Right kidney (tissue), 9 donors: ENCODE data around the gene TIMM23.
"Not testable (repeated sequence)": the region's sequence is repeated elsewhere in the genome, so short reads cannot be mapped to it uniquely, and the experiment has no call there.

ENCODE experiments used
- DNase-seq: peaks from one replicate; pipeline ENCODE4 v3.0.0-alpha.2; 2016
- long read RNA-seq, 8 donors: transcript quantifications; one replicate each; lab custom pipeline, GENCODE V29; 2026

TIMM23 gene, protein sequence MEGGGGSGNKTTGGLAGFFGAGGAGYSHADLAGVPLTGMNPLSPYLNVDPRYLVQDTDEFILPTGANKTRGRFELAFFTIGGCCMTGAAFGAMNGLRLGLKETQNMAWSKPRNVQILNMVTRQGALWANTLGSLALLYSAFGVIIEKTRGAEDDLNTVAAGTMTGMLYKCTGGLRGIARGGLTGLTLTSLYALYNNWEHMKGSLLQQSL
- long read RNA-seq, donor 1, transcript TIMM23-201 (7 exons, 1,222 nt), result major isoform, 37 of 37 reads
- long read RNA-seq, donor 1, partial matches to known transcripts, result 0 of 37 reads
- long read RNA-seq, donor 1, other reads (novel, unspliced or antisense), result 0 of 37 reads
- long read RNA-seq, donor 2, transcript TIMM23-201 (7 exons, 1,222 nt), result major isoform, 15 of 361 reads
- long read RNA-seq, donor 2, partial matches to known transcripts, result 304 of 361 reads
- long read RNA-seq, donor 2, other reads (novel, unspliced or antisense), result 42 of 361 reads
- long read RNA-seq, donor 3, transcript TIMM23-201 (7 exons, 1,222 nt), result major isoform, 16 of 16 reads
- long read RNA-seq, donor 3, partial matches to known transcripts, result 0 of 16 reads
- long read RNA-seq, donor 3, other reads (novel, unspliced or antisense), result 0 of 16 reads
- long read RNA-seq, donor 4, transcript TIMM23-201 (7 exons, 1,222 nt), result major isoform, 26 of 153 reads
- long read RNA-seq, donor 4, partial matches to known transcripts, result 88 of 153 reads
- long read RNA-seq, donor 4, other reads (novel, unspliced or antisense), result 39 of 153 reads
- long read RNA-seq, donor 5, transcript TIMM23-201 (7 exons, 1,222 nt), result major isoform, 39 of 39 reads
- long read RNA-seq, donor 5, partial matches to known transcripts, result 0 of 39 reads
- long read RNA-seq, donor 5, other reads (novel, unspliced or antisense), result 0 of 39 reads
- long read RNA-seq, donor 6, transcript TIMM23-201 (7 exons, 1,222 nt), result major isoform, 18 of 24 reads
- long read RNA-seq, donor 6, partial matches to known transcripts, result 6 of 24 reads
- long read RNA-seq, donor 6, other reads (novel, unspliced or antisense), result 0 of 24 reads
- long read RNA-seq, donor 7, transcript TIMM23-201 (7 exons, 1,222 nt), result major isoform, 28 of 202 reads
- long read RNA-seq, donor 7, partial matches to known transcripts, result 149 of 202 reads
- long read RNA-seq, donor 7, other reads (novel, unspliced or antisense), result 25 of 202 reads
- long read RNA-seq, donor 8, transcript TIMM23-201 (7 exons, 1,222 nt), result major isoform, 34 of 165 reads
- long read RNA-seq, donor 8, partial matches to known transcripts, result 109 of 165 reads
- long read RNA-seq, donor 8, other reads (novel, unspliced or antisense), result 22 of 165 reads

GRCh38 chr10:45972106-45972812 is at the start of gene TIMM23:
TSS of gene TIMM23 (plus strand) at chr10:45972489. CDS start at chr10:45972625, 136 bp downstream.
- peak; percentile 80 for DNase-seq

DNA sequence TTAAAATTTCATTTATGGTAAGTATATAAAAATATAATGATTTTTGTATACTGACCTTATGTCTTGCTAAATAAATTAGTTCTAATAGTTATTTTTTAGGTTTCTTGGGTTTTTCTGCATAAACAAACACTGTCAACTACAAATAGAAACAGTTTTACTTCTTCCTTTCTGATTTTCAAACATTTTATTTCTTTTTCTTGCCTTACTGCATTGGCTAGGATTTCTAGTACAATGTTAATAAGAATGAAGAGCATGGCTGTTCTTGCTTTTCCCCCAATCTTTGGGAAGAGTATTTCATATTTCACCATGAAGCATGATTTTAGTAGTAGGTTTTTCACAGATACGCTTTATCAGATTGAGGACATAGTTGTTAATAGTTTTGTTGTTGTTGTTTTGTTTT is 45.5 kb upstream of the TIMM23 start:
- not testable (repeated sequence) for DNase-seq

DNA sequence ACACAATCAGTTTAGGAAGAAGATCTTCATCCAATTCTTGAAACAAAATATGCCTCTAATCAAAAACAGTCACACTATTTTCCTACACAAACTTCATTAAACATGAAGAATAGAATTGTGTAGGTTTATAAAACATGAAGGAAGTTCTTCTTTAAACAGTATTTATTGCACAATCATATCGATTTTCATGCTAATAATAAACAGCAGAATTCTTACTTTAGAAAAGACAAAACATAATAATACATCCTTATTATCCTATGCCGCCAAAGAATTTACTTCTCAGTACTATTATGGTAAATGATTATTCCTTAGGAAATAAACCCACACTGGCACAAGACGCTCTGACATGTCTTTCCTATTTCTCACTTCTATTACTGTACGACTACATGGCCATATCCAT is 41.0 kb upstream of the TIMM23 start:
- DNase-seq, result not testable (repeated sequence)

DNA sequence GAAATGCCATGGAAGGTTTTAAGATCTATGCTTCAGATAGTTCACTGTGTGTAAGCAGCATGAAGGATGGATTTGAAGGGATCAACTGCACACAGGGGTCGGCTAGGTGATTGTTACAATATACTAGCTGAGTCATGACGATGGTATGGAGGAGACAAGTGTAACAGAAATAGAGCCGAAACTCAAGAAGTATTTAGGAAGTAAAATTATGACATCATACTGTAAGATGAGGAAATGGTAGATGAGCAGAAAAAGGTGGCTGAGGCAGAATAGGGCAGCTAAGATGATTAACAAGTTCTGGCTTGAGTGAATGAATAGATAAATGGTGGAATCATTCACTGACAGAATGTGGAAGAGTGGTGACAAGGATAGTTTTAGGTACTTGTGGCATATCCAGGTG is 37.5 kb upstream of the TIMM23 start:
- DNase-seq, result not testable (repeated sequence)

GRCh38 chr10:45939176-45939697 is 33.1 kb upstream of the TIMM23 start:
- not testable (repeated sequence) for DNase-seq

- not testable (repeated sequence) for DNase-seq
These were observed 31.1 kb upstream of the TIMM23 start for GRCh38 chr10:45941196-45941595.

DNA sequence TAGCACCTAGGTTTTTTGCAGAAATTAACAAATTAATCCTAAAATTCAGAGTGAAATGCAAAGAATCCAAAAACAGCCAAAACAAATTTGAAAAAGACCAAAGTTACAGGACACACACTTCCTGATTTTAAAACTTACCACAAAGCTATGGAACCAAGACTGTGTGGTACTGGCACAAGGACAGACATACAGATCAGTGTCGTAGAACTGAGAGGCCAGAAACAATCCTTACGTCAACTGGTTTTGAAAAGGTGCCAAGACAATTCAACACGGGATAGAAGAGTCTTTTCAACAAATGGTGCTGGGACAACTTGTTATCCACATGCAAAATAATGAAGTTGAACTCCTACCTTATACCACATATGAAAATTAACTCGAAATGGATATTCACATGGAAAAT is 26.8 kb upstream of the TIMM23 start:
- not testable (repeated sequence) for DNase-seq

GRCh38 chr10:45947363-45947762 is 24.9 kb upstream of the TIMM23 start:
- not testable (repeated sequence) for DNase-seq

GRCh38 chr10:45948801-45949200 is 23.5 kb upstream of the TIMM23 start:
- DNase-seq, result not testable (repeated sequence)

DNA sequence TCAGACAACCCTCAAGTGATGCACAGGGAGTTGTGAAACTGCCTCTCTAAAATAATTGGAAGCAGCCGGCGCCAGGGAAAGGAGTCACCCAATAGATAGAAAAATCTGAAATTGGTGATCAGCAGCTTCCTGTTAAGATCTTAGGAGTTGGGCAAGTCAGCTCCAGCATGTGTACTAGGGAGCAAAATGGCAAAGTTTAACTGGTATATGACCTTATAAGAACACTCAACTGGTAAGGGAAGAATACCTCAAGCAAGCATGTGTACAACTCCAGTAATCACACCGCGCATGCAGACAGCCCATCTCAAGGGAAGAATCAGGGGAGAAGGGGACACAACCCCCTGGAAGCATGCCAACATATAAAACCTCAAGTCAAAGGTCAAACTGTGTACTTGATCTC is 17.9 kb upstream of the TIMM23 start:
- DNase-seq, result not testable (repeated sequence)

GRCh38 chr10:45956634-45957033 is 15.7 kb upstream of the TIMM23 start:
- DNase-seq, result not testable (repeated sequence)

GRCh38 chr10:45957928-45958327 is 14.4 kb upstream of the TIMM23 start:
- not testable (repeated sequence) for DNase-seq

- not testable (repeated sequence) for DNase-seq
These were observed 9.4 kb upstream of the TIMM23 start for GRCh38 chr10:45962686-45963452.

- DNase-seq, result not testable (repeated sequence)
These were observed 1.3 kb upstream of the TIMM23 start for GRCh38 chr10:45971019-45971418.

GRCh38 chr10:45971742-45972105 is 565 bp upstream of the TIMM23 start:
- DNase-seq, result not testable (repeated sequence)

DNA sequence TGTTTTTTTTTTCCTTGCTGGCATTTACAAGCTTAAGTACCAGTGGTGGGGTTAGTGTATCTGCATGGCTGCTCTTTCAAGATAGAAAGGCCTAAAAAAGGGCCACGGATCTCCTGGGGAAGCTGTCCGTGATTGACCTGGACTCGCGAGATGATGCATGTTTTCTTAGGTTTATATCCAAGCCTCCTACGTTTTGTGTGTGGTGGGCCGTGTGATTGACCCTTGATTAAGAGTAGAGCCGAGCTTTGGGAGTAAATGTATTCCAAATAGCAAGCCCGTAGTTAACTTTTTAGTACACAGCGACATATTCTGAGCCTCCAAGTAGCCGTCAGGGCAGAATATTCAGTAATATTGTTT is 502 bp downstream of the TIMM23 start:
- not testable (repeated sequence) for DNase-seq

DNA sequence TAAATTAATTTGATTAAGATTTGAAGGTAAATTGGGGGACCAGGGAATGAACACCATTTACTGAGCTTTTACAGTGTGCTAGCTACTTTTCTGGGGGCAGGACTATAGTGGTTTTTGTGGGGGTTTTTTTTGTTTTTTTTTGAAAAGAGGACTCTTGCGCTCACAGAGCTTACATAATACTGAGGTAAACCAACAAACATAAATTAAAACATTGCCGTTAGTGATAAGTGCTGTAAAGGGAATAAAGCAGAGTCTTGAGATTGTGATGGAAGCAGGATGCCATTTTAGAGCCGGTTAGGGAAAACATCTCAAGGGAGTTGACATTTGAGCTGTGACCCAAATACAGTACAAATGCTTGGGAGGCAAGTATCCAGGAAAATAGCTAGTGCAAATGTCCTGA is 1.8 kb downstream of the TIMM23 start:
- DNase-seq, result not testable (repeated sequence)

DNA sequence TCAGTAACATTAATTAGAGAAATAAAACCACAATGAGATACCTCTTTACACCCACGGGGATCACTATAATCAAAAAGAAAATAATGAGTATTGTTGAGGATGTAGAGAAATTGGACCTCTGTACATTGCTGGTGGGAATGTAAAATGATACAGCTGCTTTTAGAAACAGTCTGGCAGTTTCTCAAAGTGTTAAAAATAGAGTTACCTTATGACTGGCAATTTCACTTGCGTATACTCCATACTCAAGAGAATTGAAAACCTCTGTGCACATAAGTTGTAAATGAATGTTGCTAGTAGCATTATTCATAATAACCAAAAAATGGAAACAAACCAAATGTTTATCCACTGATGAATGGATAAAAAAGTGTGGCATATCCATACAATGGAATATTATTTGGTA is 6.3 kb downstream of the TIMM23 start:
- DNase-seq, result not testable (repeated sequence)

DNA sequence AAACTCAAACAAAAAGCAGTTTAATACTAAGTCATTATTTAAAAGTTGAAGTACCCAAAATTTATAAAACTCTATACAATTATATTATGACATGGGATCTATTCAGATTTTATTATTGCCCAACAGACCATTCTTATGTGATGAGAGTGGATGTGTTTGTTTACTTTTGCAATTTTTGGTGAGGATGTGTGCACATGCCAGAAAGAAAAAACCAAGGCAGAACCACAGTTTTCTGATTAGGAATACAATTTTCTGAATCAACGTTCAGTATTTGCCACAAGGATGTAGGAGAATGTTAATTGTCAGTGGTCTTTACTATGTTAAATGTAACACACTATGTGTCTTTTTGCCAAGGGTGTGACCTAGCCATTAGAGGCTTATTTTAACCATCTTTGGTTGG is 9.1 kb downstream of the TIMM23 start:
- not testable (repeated sequence) for DNase-seq

- DNase-seq, result not testable (repeated sequence)
These were observed 11.4 kb downstream of the TIMM23 start for GRCh38 chr10:45983538-45984186.
